ENCODE results near the gene MSH5.

The MSH5 gene

GRCh38 chr6:31719001-31719400 lies 20.8 kb upstream of the MSH5 start:
- Histone ChIP-seq H3K4me2 (ENCODE audit: low read depth, low read length, poor library complexity, severe bottlenecking) (no peak overlapping the region), H3K4me3 (ENCODE audit: insufficient read depth, low read length, poor library complexity, severe bottlenecking) (no peak overlapping the region), H3K9ac (ENCODE audit: low read length) (no peak overlapping the region), H3K36me3 (ENCODE audit: low read length) (no peaks in the 10 kb centered on the region), H3K9me3 (ENCODE audit: insufficient read depth, low read length) (no peaks in the 10 kb centered on the region), H4K20me1 (ENCODE audit: low read depth, low read length) (no peaks in the 10 kb centered on the region), H3K27me3 (ENCODE audit: low read length) (no peaks in the 10 kb centered on the region), H3K9me2 (replicated peaks; ENCODE audit: insufficient read depth, low read length) (no peaks in the 10 kb centered on the region), H3K79me2 (ENCODE audit: insufficient read depth, low read length) (no peaks in the 10 kb centered on the region), H2AFZ (ENCODE audit: low read depth, low read length, severe bottlenecking) (no peak overlapping the region), H3F3A (ENCODE audit: insufficient read depth) (no peaks in the 10 kb centered on the region), H3K27ac (ENCODE audit: low read depth, low read length) (no peak overlapping the region)
- TF ChIP-seq, protein P1, sequence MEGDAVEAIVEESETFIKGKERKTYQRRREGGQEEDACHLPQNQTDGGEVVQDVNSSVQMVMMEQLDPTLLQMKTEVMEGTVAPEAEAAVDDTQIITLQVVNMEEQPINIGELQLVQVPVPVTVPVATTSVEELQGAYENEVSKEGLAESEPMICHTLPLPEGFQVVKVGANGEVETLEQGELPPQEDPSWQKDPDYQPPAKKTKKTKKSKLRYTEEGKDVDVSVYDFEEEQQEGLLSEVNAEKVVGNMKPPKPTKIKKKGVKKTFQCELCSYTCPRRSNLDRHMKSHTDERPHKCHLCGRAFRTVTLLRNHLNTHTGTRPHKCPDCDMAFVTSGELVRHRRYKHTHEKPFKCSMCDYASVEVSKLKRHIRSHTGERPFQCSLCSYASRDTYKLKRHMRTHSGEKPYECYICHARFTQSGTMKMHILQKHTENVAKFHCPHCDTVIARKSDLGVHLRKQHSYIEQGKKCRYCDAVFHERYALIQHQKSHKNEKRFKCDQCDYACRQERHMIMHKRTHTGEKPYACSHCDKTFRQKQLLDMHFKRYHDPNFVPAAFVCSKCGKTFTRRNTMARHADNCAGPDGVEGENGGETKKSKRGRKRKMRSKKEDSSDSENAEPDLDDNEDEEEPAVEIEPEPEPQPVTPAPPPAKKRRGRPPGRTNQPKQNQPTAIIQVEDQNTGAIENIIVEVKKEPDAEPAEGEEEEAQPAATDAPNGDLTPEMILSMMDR (IDR thresholded peaks at IDR 0.05; ENCODE audit: insufficient read depth, low read length, poor library complexity, severe bottlenecking) = no peak
- no peak for TF ChIP-seq EZH2phosphoT487 (conservative IDR thresholded peaks at IDR 0.05; ENCODE audit: low read length)

- Histone ChIP-seq H3K4me3 (ENCODE audit: insufficient read depth, low read length, poor library complexity, severe bottlenecking) (no peak overlapping the region), H3F3A (ENCODE audit: insufficient read depth) (no peaks in the 10 kb centered on the region), H3K9ac (ENCODE audit: low read length) (no peak overlapping the region), H3K27me3 (ENCODE audit: low read length) (no peaks in the 10 kb centered on the region), H2AFZ (ENCODE audit: low read depth, low read length, severe bottlenecking) (no peak overlapping the region), H3K9me2 (replicated peaks; ENCODE audit: insufficient read depth, low read length) (no peaks in the 10 kb centered on the region), H4K20me1 (ENCODE audit: low read depth, low read length) (no peaks in the 10 kb centered on the region), H3K27ac (ENCODE audit: low read depth, low read length) (no peak overlapping the region), H3K79me2 (ENCODE audit: insufficient read depth, low read length) (no peaks in the 10 kb centered on the region), H3K9me3 (ENCODE audit: insufficient read depth, low read length) (no peaks in the 10 kb centered on the region), H3K36me3 (ENCODE audit: low read length) (no peaks in the 10 kb centered on the region), H3K4me2 (ENCODE audit: low read depth, low read length, poor library complexity, severe bottlenecking) (no peak overlapping the region)
- TF ChIP-seq EZH2phosphoT487 (conservative IDR thresholded peaks at IDR 0.05; ENCODE audit: low read length) = no peak
- TF ChIP-seq, protein P1 (IDR thresholded peaks at IDR 0.05; ENCODE audit: insufficient read depth, low read length, poor library complexity, severe bottlenecking) = no peak
Observed at GRCh38 chr6:31720196-31720770, 19.5 kb upstream of the MSH5 start.

DNA sequence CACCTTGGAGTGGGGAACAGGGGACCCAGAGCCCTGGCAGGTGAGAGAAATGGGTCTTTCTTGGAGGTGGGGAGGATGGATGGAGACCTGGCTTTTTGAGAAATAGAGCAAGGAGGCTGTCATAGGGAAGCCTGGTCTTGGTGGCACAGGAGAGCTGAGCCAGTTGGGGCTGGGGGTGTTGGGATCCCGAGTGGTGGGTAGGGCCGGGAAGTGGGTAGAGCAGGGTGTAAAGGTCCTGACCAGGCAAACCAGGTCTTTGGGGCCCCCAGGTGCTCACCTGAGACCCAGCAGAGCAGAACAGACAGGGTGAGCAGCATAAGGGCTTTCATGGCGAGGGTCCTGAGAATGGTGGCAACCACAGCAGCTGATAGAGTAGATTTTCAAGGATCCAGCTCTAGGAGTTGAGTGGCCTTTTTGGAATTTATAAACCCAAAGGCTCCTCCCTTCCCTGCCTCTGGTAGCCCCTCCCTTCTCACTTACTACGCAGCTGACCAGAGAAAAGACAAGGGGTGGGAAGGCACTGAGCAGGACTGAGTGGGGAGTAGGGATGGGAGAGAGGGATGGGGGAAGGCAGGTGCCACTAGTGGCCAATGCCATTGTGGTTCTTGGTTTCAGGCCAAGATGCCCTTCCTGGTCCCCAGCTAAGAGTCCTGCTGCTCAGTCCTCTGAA lies 18.3 kb upstream of the MSH5 start, which contains the start of gene LY6G6C:
TSS of gene LY6G6C (minus strand) at position 396 of the 670 bp plus-strand sequence. CDS start at position 329, 67 bp downstream.
- H3K9me2 ChIP-seq (replicated peaks; ENCODE audit: insufficient read depth, low read length) = no peaks in the 10 kb centered on the region
- H3F3A ChIP-seq (ENCODE audit: insufficient read depth) = no peaks in the 10 kb centered on the region
- H3K79me2 ChIP-seq (ENCODE audit: insufficient read depth, low read length) = no peaks in the 10 kb centered on the region
- H3K9ac ChIP-seq (ENCODE audit: low read length) = no peak within 1 kb of the TSS
- H3K27ac ChIP-seq (ENCODE audit: low read depth, low read length) = no peak within 1 kb of the TSS
- H3K9me3 ChIP-seq (ENCODE audit: insufficient read depth, low read length) = no peaks in the 10 kb centered on the region
- H3K4me2 ChIP-seq (ENCODE audit: low read depth, low read length, poor library complexity, severe bottlenecking) = no peak within 1 kb of the TSS
- no peaks in the 10 kb centered on the region for H3K27me3 ChIP-seq (ENCODE audit: low read length)
- no peak within 1 kb of the TSS for H3K4me3 ChIP-seq (ENCODE audit: insufficient read depth, low read length, poor library complexity, severe bottlenecking)
- TF ChIP-seq EZH2phosphoT487 (conservative IDR thresholded peaks at IDR 0.05; ENCODE audit: low read length) = no peak
- TF ChIP-seq, protein P1 (IDR thresholded peaks at IDR 0.05; ENCODE audit: insufficient read depth, low read length, poor library complexity, severe bottlenecking) = no peak
- no peak within 1 kb of the TSS for H2AFZ ChIP-seq (ENCODE audit: low read depth, low read length, severe bottlenecking)
- H4K20me1 ChIP-seq (ENCODE audit: low read depth, low read length) = no peaks in the 10 kb centered on the region
- H3K36me3 ChIP-seq (ENCODE audit: low read length) = no peaks in the 10 kb centered on the region

Measured in SU-DHL-6 (cell line).